B cell (primary cell): ENCODE data around the gene SENP3. TPM values are rescaled to one million over a fixed set of nuclear protein-coding genes. Genes with fewer than 3 reads are reported as not detected.

ENCODE experiments used
- ATAC-seq: fragments of 200-7000 bp; cut with Tn5 transposase; one replicate; pipeline ENCODE4 v1.10.0; 2021; ENCODE audit warnings: low read depth, mild to moderate bottlenecking, moderate number of reproducible peaks, moderate library complexity
- CTCF ChIA-PET: fragments of 350-600 bp; sonication (Branson Sonifier 250); formaldehyde crosslinking; loops from one replicate; lab custom pipeline; 2021; ENCODE audit warnings: antibody characterized with exemption, inconsistent platforms; lab: Charles Lee
- POLR2A ChIA-PET: fragments of 350-600 bp; sonication (Branson Sonifier 250); formaldehyde crosslinking; loops from one replicate; lab custom pipeline; 2021; ENCODE audit warnings: antibody characterized with exemption; lab: Charles Lee
- DNase-seq: peaks from one replicate; pipeline ENCODE4 v3.0.0; 2013
- H2AFZ ChIP-seq: 2 replicates; pipeline ENCODE4 v1.6.1; 2012; ENCODE audit warnings: mild to moderate bottlenecking, low read depth, low read length; ENCODE audit not compliant: insufficient read depth, poor library complexity, severe bottlenecking
- H3K27ac ChIP-seq, 2 donors: 1 replicate in 1 of 2; 2 replicates in 1 of 2; pipeline ENCODE4 v1.5.1; 2012 to 2013; ENCODE audit warnings: low read length in 2 of 2, mild to moderate bottlenecking in 2 of 2, moderate library complexity in 1 of 2
- H3K27me3 ChIP-seq, 4 experiments: fragments of 200-600 bp in 1 of 4; sonication (generic) in 1 of 4; replicated peaks in 1 of 4; 1 replicate in 2 of 4; 2 replicates in 2 of 4; pipeline versions ENCODE4 v1.6.1 to v1.7.0; 2013 to 2016; ENCODE audit warnings: low read length in 3 of 4, mild to moderate bottlenecking in 2 of 4, mixed read lengths in 1 of 4, moderate library complexity in 1 of 4; ENCODE audit not compliant: insufficient read depth in 4 of 4, control insufficient read depth in 3 of 4; ENCODE audit errors: control extremely low read depth in 1 of 4
- H3K36me3 ChIP-seq, 2 experiments: replicated peaks in 1 of 2; 1 replicate in 1 of 2; 2 replicates in 1 of 2; pipeline versions ENCODE4 v1.6.1 to v1.7.1; 2013; ENCODE audit warnings: low read length in 1 of 2; ENCODE audit not compliant: insufficient read depth in 2 of 2, control insufficient read depth in 1 of 2; ENCODE audit errors: control extremely low read depth in 1 of 2, extremely low read depth in 1 of 2
- H3K4me1 ChIP-seq, 2 donors: fragments of 200-600 bp in 1 of 2; sonication (generic) in 1 of 2; 1 replicate in 1 of 2; 2 replicates in 1 of 2; pipeline versions ENCODE4 v1.5.1 to v1.6.1; 2013 to 2017; ENCODE audit warnings: low read length in 2 of 2; ENCODE audit not compliant: control insufficient read depth in 2 of 2, insufficient read depth in 2 of 2
- H3K4me2 ChIP-seq: replicated peaks from 2 replicates; pipeline ENCODE3; 2012; ENCODE audit warnings: mild to moderate bottlenecking, low read depth, low read length; ENCODE audit not compliant: poor library complexity, severe bottlenecking
- H3K4me3 ChIP-seq, 5 experiments: fragments of 200-600 bp in 1 of 5; sonication (generic) in 1 of 5; 1 replicate in 3 of 5; 2 replicates in 2 of 5; pipeline versions ENCODE4 v1.5.1 to v1.7.0; 2011 to 2016; ENCODE audit warnings: low read length in 4 of 5, mild to moderate bottlenecking in 4 of 5, low read depth in 2 of 5, control low read depth in 1 of 5, moderate library complexity in 1 of 5; ENCODE audit not compliant: insufficient read depth in 1 of 5; ENCODE audit errors: control extremely low read depth in 1 of 5, extremely low read depth in 1 of 5
- H3K79me2 ChIP-seq: fragments of 200-600 bp; sonication (generic); one replicate; pipeline ENCODE4 v1.6.0; 2016; ENCODE audit warnings: low read length; ENCODE audit not compliant: control insufficient read depth, insufficient read depth
- H3K9ac ChIP-seq: fragments of 200-600 bp; sonication (generic); 2 replicates; pipeline ENCODE4 v1.6.1; 2017; ENCODE audit warnings: mild to moderate bottlenecking, low read length, moderate library complexity
- H3K9me3 ChIP-seq, 3 donors: one replicate each; pipeline versions ENCODE4 v1.6.1 to v1.7.1; 2013; ENCODE audit warnings: low read length in 2 of 3; ENCODE audit not compliant: control insufficient read depth in 2 of 3, insufficient read depth in 1 of 3; ENCODE audit errors: control extremely low read depth in 1 of 3
- H4K20me1 ChIP-seq: 2 replicates; pipeline ENCODE4 v1.6.0; 2012; ENCODE audit warnings: mild to moderate bottlenecking, low read length; ENCODE audit not compliant: insufficient read depth, control insufficient read depth, poor library complexity, severe bottlenecking
- H3K27ac Mint-ChIP-seq: one replicate; pipeline ENCODE4 v1.8.0; 2021; ENCODE audit warnings: mixed read lengths
- H3K27me3 Mint-ChIP-seq: one replicate; pipeline ENCODE4 v1.8.0; 2021; ENCODE audit warnings: mixed read lengths
- H3K4me1 Mint-ChIP-seq: one replicate; pipeline ENCODE4 v1.8.0; 2021; ENCODE audit warnings: mixed read lengths
- H3K4me3 Mint-ChIP-seq: one replicate; pipeline ENCODE4 v1.8.0; 2021; ENCODE audit warnings: mixed read lengths
- H3K9me3 Mint-ChIP-seq: one replicate; pipeline ENCODE4 v1.8.0; 2022; ENCODE audit warnings: mixed read lengths; ENCODE audit not compliant: insufficient read depth
- CTCF ChIP-seq: fragments of 200-600 bp; IDR thresholded peaks from one replicate; pipeline ENCODE4 v1.8.0; 2022; ENCODE audit warnings: antibody characterized with exemption, mild to moderate bottlenecking
- EZH2 ChIP-seq: IDR thresholded peaks from 2 replicates; pipeline ENCODE4 v1.6.1; 2012; ENCODE audit warnings: borderline replicate concordance, low read depth, mild to moderate bottlenecking, moderate library complexity, low read length; ENCODE audit not compliant: insufficient read depth, poor library complexity, severe bottlenecking
- WGBS: methylation state at CpG from one replicate; pipeline ENCODE4 v1.1.5; 2013; ENCODE audit warnings: missing lambda C conversion rate; ENCODE audit not compliant: insufficient coverage; 5-methylcytosine and 5-hydroxymethylcytosine counted together
- intact Hi-C: fragments of 100-400 bp; cut with micrococcal nuclease; formaldehyde crosslinking; loops from one replicate; pipeline ENCODE4 v1.10.0; 2022
- polyA plus RNA-seq: library from polyadenylated mRNA; depleted of rRNA; stranded (reverse); fragments of >200 nt; gene quantifications from 2 replicates; pipeline ENCODE4 v1.2.3, GENCODE V29; 2012
- total RNA-seq, 2 donors: library from RNA; stranded (reverse); fragments of 120-200 nt in 1 of 2; gene quantifications; 1 replicate in 1 of 2; 2 replicates in 1 of 2; pipeline versions ENCODE4 v1.2.3 to v1.2.4, GENCODE V29; 2013 to 2022

The SENP3 gene
- total and polyA plus RNA-seq, 2 donors (not counting 1 experiment from before 2014, with no cell fraction given), result 45.1 to 57.1 TPM

- Histone ChIP-seq H3K4me2 (peak overlapping the region; percentile 43), H3K9me3 (no peaks in the 10 kb centered on the region), H3K27me3 (no peaks in the 10 kb centered on the region), H4K20me1 (no peaks in the 10 kb centered on the region), H3K9ac (no peak overlapping the region), H3K36me3 (peaks cover 0 to 49% of the 10 kb centered on the region in 2 experiments), H3K4me1 (peaks cover 7 to 21% of the 10 kb centered on the region in 2 donors), H3K4me3 (no peak overlapping the region), H2AFZ (peak overlapping the region; percentile 40), H3K79me2 (peaks cover 17% of the 10 kb centered on the region), H3K27ac (no peak overlapping the region)
- H3K27me3 Mint-ChIP-seq, result no peaks in the 10 kb centered on the region
- peak; percentile 84 for DNase-seq
- CTCF ChIA-PET, result interaction anchor here (0.6 to 7.9 kb wide), 41 partner anchors 9 to 544 kb away, joined by 3 to 111 read pairs (median 5); partner anchors contain the start of genes ACAP1, CD68, FXR2 and KCTD11
- TF ChIP-seq CTCF (peak; percentile 91), EZH2 (no peak)
- H3K27ac Mint-ChIP-seq, result no peak overlapping the region
- intact Hi-C loops, result loop anchor here (1.0 to 10.0 kb wide), 4 partner anchors 75 to 545 kb away; partner anchors contain the start of gene SLC16A11
- POLR2A ChIA-PET, result interaction anchor here (1.0 to 1.2 kb wide), 2 partner anchors 15 to 75 kb away, joined by 3 to 4 read pairs; no protein-coding TSS in a partner anchor
- peak; percentile 86 for ATAC-seq
- H3K9me3 Mint-ChIP-seq, result no peaks in the 10 kb centered on the region
- WGBS, result 43% methylated on average over 56 of the region's 56 CpGs
- H3K4me3 Mint-ChIP-seq, result no peak overlapping the region
- H3K4me1 Mint-ChIP-seq, result peaks cover 10% of the 10 kb centered on the region
Observed at GRCh38 chr17:7589204-7589868, 27.6 kb downstream of the SENP3 start.
